H1 (cell line): ENCODE results near the gene GPR39. TPM values are rescaled to one million over a fixed set of nuclear protein-coding genes. Genes with fewer than 3 reads are reported as not detected.

Experiments
- CTCF ChIA-PET: fragments of 300-600 bp; sonication (Branson Sonifier 250); formaldehyde crosslinking; loops from one replicate; lab custom pipeline; 2021; ENCODE audit not compliant: partially characterized antibody; lab: Charles Lee
- POLR2A ChIA-PET: fragments of 300-600 bp; sonication (Branson Sonifier 250); formaldehyde crosslinking; loops from one replicate; lab custom pipeline; 2021; ENCODE audit warnings: inconsistent platforms; ENCODE audit not compliant: partially characterized antibody; lab: Charles Lee
- DNase-seq, 2 experiments: peaks; one replicate each; pipeline versions ENCODE4 v3.0.0 to v3.0.0-alpha.2; 2010 to 2022; ENCODE audit warnings: low spot score in 2 of 2, low read depth in 1 of 2, mixed read lengths in 1 of 2
- FAIRE-seq: peaks from 2 replicates; lab custom pipeline; 2011; peaks lifted over from hg19 to GRCh38; lab: Jason Lieb, UNC
- H2AFZ ChIP-seq: 2 replicates; pipeline ENCODE4 v1.8.1; 2012; ENCODE audit warnings: low read length, inconsistent platforms
- H2AK5ac ChIP-seq: 2 replicates; pipeline ENCODE4 v1.6.1; 2013; ENCODE audit warnings: low read depth, low read length
- H2BK120ac ChIP-seq: replicated peaks from 2 replicates; pipeline ENCODE3; 2013; ENCODE audit warnings: low read depth, low read length, inconsistent platforms
- H2BK12ac ChIP-seq: 2 replicates; pipeline ENCODE4 v1.6.1; 2013; ENCODE audit warnings: low read depth, low read length
- H2BK15ac ChIP-seq: 2 replicates; pipeline ENCODE4 v1.6.1; 2013; ENCODE audit warnings: low read length
- H2BK20ac ChIP-seq: 2 replicates; pipeline ENCODE4 v1.6.1; 2013; ENCODE audit warnings: low read length
- H2BK5ac ChIP-seq: 2 replicates; pipeline ENCODE4 v1.6.1; 2013; ENCODE audit warnings: low read depth, low read length
- H3K14ac ChIP-seq: 2 replicates; pipeline ENCODE4 v1.6.1; 2013; ENCODE audit warnings: inconsistent platforms; ENCODE audit not compliant: insufficient read length
- H3K18ac ChIP-seq: 2 replicates; pipeline ENCODE4 v1.6.1; 2013; ENCODE audit warnings: low read length; ENCODE audit errors: extremely low read depth
- H3K23ac ChIP-seq: 2 replicates; pipeline ENCODE4 v1.6.1; 2013; ENCODE audit warnings: inconsistent platforms; ENCODE audit not compliant: insufficient read length
- H3K23me2 ChIP-seq: 2 replicates; pipeline ENCODE4 v1.6.1; 2013; ENCODE audit warnings: low read depth, low read length
- H3K27ac ChIP-seq: 2 replicates; pipeline ENCODE4 v1.6.1; 2011; ENCODE audit warnings: low read depth, low read length, inconsistent platforms
- H3K27me3 ChIP-seq, 4 experiments: replicated peaks in 1 of 4; 1 replicate in 1 of 4; 2 replicates in 3 of 4; pipeline versions ENCODE4 v1.6.1 to v1.8.1; 2011 to 2013; ENCODE audit warnings: low read length in 3 of 4, mild to moderate bottlenecking in 3 of 4, inconsistent platforms in 2 of 4, mixed read lengths in 2 of 4, moderate library complexity in 1 of 4; ENCODE audit not compliant: control insufficient read depth in 3 of 4, insufficient read depth in 3 of 4; ENCODE audit errors: extremely low read depth in 1 of 4
- H3K36me3 ChIP-seq, 4 experiments: 2 replicates each; pipeline versions ENCODE4 v1.6.1 to v1.8.1; 2011 to 2013; ENCODE audit warnings: mild to moderate bottlenecking in 4 of 4, low read length in 3 of 4, moderate library complexity in 2 of 4, control low read depth in 1 of 4, inconsistent platforms in 1 of 4; ENCODE audit not compliant: insufficient read depth in 4 of 4, control insufficient read depth in 2 of 4
- H3K4ac ChIP-seq: replicated peaks from 2 replicates; pipeline ENCODE3; 2013; ENCODE audit warnings: low read length, low read depth, mixed read lengths, inconsistent platforms; ENCODE audit not compliant: insufficient read length
- H3K4me1 ChIP-seq, 4 experiments: replicated peaks in 1 of 4; 1 replicate in 1 of 4; 2 replicates in 3 of 4; pipeline versions ENCODE4 v1.6.1 to v1.8.1; 2011 to 2013; ENCODE audit warnings: low read length in 3 of 4, inconsistent platforms in 2 of 4, mixed read lengths in 1 of 4; ENCODE audit not compliant: insufficient read depth in 4 of 4, control insufficient read depth in 3 of 4
- H3K4me2 ChIP-seq, 2 experiments: 2 replicates each; pipeline versions ENCODE4 v1.6.1 to v1.8.1; 2011 to 2013; ENCODE audit warnings: low read depth in 2 of 2, low read length in 2 of 2, control low read depth in 1 of 2, inconsistent platforms in 1 of 2, mild to moderate bottlenecking in 1 of 2; ENCODE audit not compliant: insufficient read depth in 1 of 2
- H3K4me3 ChIP-seq, 4 experiments: fragments of 200-600, 300-600 bp in 1 of 4; sonication (generic), shearing (Covaris generic), sonication (Bioruptor Twin) in 1 of 4; 2 replicates each; pipeline versions ENCODE4 v1.5.1 to v1.8.1; 2011 to 2016; ENCODE audit warnings: low read length in 4 of 4, low read depth in 3 of 4, control low read depth in 2 of 4, inconsistent platforms in 2 of 4, mild to moderate bottlenecking in 2 of 4, mixed read lengths in 1 of 4, moderate library complexity in 1 of 4; ENCODE audit not compliant: insufficient read depth in 2 of 4; ENCODE audit errors: extremely low read depth in 1 of 4
- H3K56ac ChIP-seq: replicated peaks from 2 replicates; pipeline ENCODE3; 2013; ENCODE audit warnings: low read depth, mild to moderate bottlenecking, mixed read lengths, low read length, inconsistent platforms; ENCODE audit not compliant: insufficient read length
- H3K79me1 ChIP-seq: 2 replicates; pipeline ENCODE4 v1.6.1; 2013; ENCODE audit warnings: low read depth, low read length, control low read depth
- H3K79me2 ChIP-seq, 2 experiments: 2 replicates each; pipeline versions ENCODE4 v1.6.1 to v1.8.1; 2012 to 2013; ENCODE audit warnings: low read length in 2 of 2, mild to moderate bottlenecking in 2 of 2, inconsistent platforms in 1 of 2; ENCODE audit not compliant: insufficient read depth in 2 of 2, control insufficient read depth in 1 of 2
- H3K9ac ChIP-seq, 4 experiments: replicated peaks in 1 of 4; 1 replicate in 1 of 4; 2 replicates in 3 of 4; pipeline versions ENCODE4 v1.6.1 to v1.8.1; 2011 to 2013; ENCODE audit warnings: low read depth in 3 of 4, low read length in 3 of 4, control low read depth in 2 of 4, mild to moderate bottlenecking in 2 of 4, moderate library complexity in 2 of 4, inconsistent platforms in 1 of 4; ENCODE audit errors: extremely low read depth in 1 of 4
- H3K9me3 ChIP-seq, 2 experiments: 2 replicates each; pipeline versions ENCODE4 v1.6.1 to v1.8.1; 2012 to 2013; ENCODE audit warnings: mild to moderate bottlenecking in 2 of 2, moderate library complexity in 2 of 2, control low read depth in 1 of 2, inconsistent platforms in 1 of 2, low read depth in 1 of 2, low read length in 1 of 2, mixed read lengths in 1 of 2; ENCODE audit not compliant: insufficient read depth in 2 of 2
- H4K20me1 ChIP-seq, 2 experiments: replicated peaks in 1 of 2; 2 replicates each; pipeline versions ENCODE3 to v1.8.1; 2011 to 2013; ENCODE audit warnings: inconsistent platforms in 2 of 2, low read length in 2 of 2, mild to moderate bottlenecking in 1 of 2; ENCODE audit not compliant: insufficient read depth in 2 of 2, control insufficient read depth in 1 of 2
- H4K5ac ChIP-seq: 2 replicates; pipeline ENCODE4 v1.6.1; 2013; ENCODE audit warnings: low read length, low read depth, mixed read lengths, inconsistent platforms; ENCODE audit not compliant: insufficient read length
- H4K8ac ChIP-seq: 2 replicates; pipeline ENCODE4 v1.8.0; 2013; ENCODE audit warnings: mild to moderate bottlenecking, moderate library complexity, low read length, inconsistent platforms; ENCODE audit not compliant: insufficient read depth; ENCODE audit errors: extremely low read depth
- H4K91ac ChIP-seq: replicated peaks from 2 replicates; pipeline ENCODE3; 2013; ENCODE audit warnings: low read length, mixed read lengths, inconsistent platforms; ENCODE audit not compliant: insufficient read length
- ATF3 ChIP-seq: IDR thresholded peaks from 2 replicates; pipeline ENCODE4 v1.6.1; 2011; ENCODE audit warnings: low read depth, mild to moderate bottlenecking, low read length; ENCODE audit not compliant: insufficient read depth
- BACH1 ChIP-seq: IDR thresholded peaks from 2 replicates; pipeline ENCODE4 v1.6.1; 2012; ENCODE audit warnings: low read length, improper control_type of control experiment
- CBX5 ChIP-seq: fragments of 300-800, 300-1000 bp; sonication (generic); IDR thresholded peaks from 2 replicates; pipeline ENCODE4 v1.7.1; 2016; ENCODE audit warnings: antibody characterized with exemption, low read length, low read depth
- CEBPB ChIP-seq: IDR thresholded peaks from 2 replicates; pipeline ENCODE4 v1.6.1; 2012; ENCODE audit warnings: low read depth, low read length
- CREB1 ChIP-seq: IDR thresholded peaks from 2 replicates; pipeline ENCODE4 v1.6.1; 2012; ENCODE audit warnings: inconsistent platforms
- EZH2 ChIP-seq: fragments of 200-600 bp; sonication (generic); IDR thresholded peaks from 2 replicates; pipeline ENCODE4 v1.7.1; 2012; ENCODE audit warnings: low read depth, mild to moderate bottlenecking, moderate library complexity, low read length, inconsistent platforms; ENCODE audit not compliant: severe bottlenecking
- MAFK ChIP-seq: IDR thresholded peaks from 2 replicates; pipeline ENCODE4 v1.6.1; 2012; ENCODE audit warnings: low read depth, mild to moderate bottlenecking, improper control_type of control experiment, low read length
- POLR2AphosphoS5 ChIP-seq: IDR thresholded peaks from 2 replicates; pipeline ENCODE4 v1.6.1; 2011; ENCODE audit warnings: low read depth, low read length
- POU5F1 ChIP-seq: IDR thresholded peaks from 2 replicates; pipeline ENCODE4 v1.6.1; 2011; ENCODE audit warnings: low read depth, mild to moderate bottlenecking, low read length, moderate library complexity
- RAD21 ChIP-seq, 2 experiments: IDR thresholded peaks in 1 of 2; conservative IDR thresholded peaks in 1 of 2; 2 replicates each; pipeline ENCODE4 v1.6.1; 2011; ENCODE audit warnings: low read depth in 2 of 2, low read length in 2 of 2, improper control_type of control experiment in 1 of 2, inconsistent platforms in 1 of 2, mild to moderate bottlenecking in 1 of 2, moderate library complexity in 1 of 2
- SP1 ChIP-seq: IDR thresholded peaks from 2 replicates; pipeline ENCODE4 v1.6.1; 2011; ENCODE audit warnings: low read depth, low read length
- SP2 ChIP-seq: IDR thresholded peaks from 2 replicates; pipeline ENCODE4 v1.6.1; 2012; ENCODE audit warnings: mild to moderate bottlenecking, low read length, inconsistent platforms
- TBP ChIP-seq: IDR thresholded peaks from 2 replicates; pipeline ENCODE4 v1.6.1; 2011; ENCODE audit warnings: low read depth, low read length, improper control_type of control experiment
- TEAD4 ChIP-seq: IDR thresholded peaks from 2 replicates; pipeline ENCODE4 v1.6.1; 2012; ENCODE audit warnings: low read depth, low read length, inconsistent platforms, mixed read lengths
- YY1 ChIP-seq: IDR thresholded peaks from 2 replicates; pipeline ENCODE4 v1.6.1; 2011; ENCODE audit warnings: low read depth, mild to moderate bottlenecking, low read length
- WGBS, 2 experiments: shearing (Covaris generic) in 1 of 2; methylation state at CpG; one replicate each; pipeline versions ENCODE4 v1.1.6 to v1.1.7; 2013 to 2015; ENCODE audit warnings: low lambda C conversion rate in 2 of 2, mixed read lengths in 2 of 2, inconsistent platforms in 1 of 2, low coverage in 1 of 2, missing lambda C conversion rate in 1 of 2; ENCODE audit not compliant: insufficient replicate concordance in 2 of 2, insufficient coverage in 1 of 2, insufficient read length in 1 of 2; ENCODE audit errors: extremely low coverage in 1 of 2, missing lambda C conversion rate in 1 of 2; 5-methylcytosine and 5-hydroxymethylcytosine counted together
- polyA plus RNA-seq, 7 experiments: library from polyadenylated mRNA; depleted of rRNA in 3 of 7; stranded (reverse) in 5 of 7; unstranded in 2 of 7; fragments of >200 nt in 5 of 7; fragments of 200-250 nt in 2 of 7; gene quantifications; 1 replicate in 5 of 7; 2 replicates in 1 of 7; 4 replicates in 1 of 7; pipeline versions ENCODE4 v1.2.1 to v1.2.3, GENCODE V29; 2011 to 2013; ENCODE audit warnings: missing spikeins in 2 of 7, mixed read lengths in 2 of 7
- total RNA-seq: library from RNA; stranded (reverse); fragmentation: NEBNext Ultra II Directional; extraction: Animal tissue kit (Norgen Biotek cat#: 25700); gene quantifications from 2 replicates; pipeline ENCODE4 v1.2.1, GENCODE V29; 2021

GPR39 gene
- total and polyA plus RNA-seq, 2 of the 8 experiments (the other 6 are each of a cell fraction or from before 2014, with no cell fraction given), result 0.63 to 2.7 TPM

GRCh38 chr2:132479155-132479554 is 62.5 kb downstream of the GPR39 start:
- H3K23ac ChIP-seq, result no peak overlapping the region
- POLR2A ChIA-PET, result no interaction called here
- H2BK15ac ChIP-seq, result no peak overlapping the region
- 0 out of 4 replicates have a peak, but pooled peaks cover 0 to 3% of the 10 kb centered on the region in 2 experiments for H3K9me3 ChIP-seq
- no peak overlapping the region for H4K8ac ChIP-seq
- CTCF ChIA-PET, result interaction anchor here (0.8 kb wide), 1 partner anchor 30 kb away, joined by 3 read pairs; no protein-coding TSS in a partner anchor
- H3K27ac ChIP-seq, result no peak overlapping the region
- no peak overlapping the region for H3K4me3 ChIP-seq
- H3K79me1 ChIP-seq, result no peaks in the 10 kb centered on the region
- H3K4me2 ChIP-seq, result no peak overlapping the region
- H2AK5ac ChIP-seq, result no peak overlapping the region
- whole genome bisulfite sequencing, 2 experiments, result 84% methylated on average over 8 of the region's 8 CpGs; no CpG with 5 or more reads in 1 of the 2 experiments
- no peak overlapping the region for H3K9ac ChIP-seq
- FAIRE-seq (no peak), DNase-seq (no peak)
- no peaks in the 10 kb centered on the region for H3K4me1 ChIP-seq
- H3K4ac ChIP-seq, result no peak overlapping the region
- no peak overlapping the region for H3K14ac ChIP-seq
- no peak overlapping the region for H2AFZ ChIP-seq
- H2BK5ac ChIP-seq, result no peak overlapping the region
- H3K56ac ChIP-seq, result no peak overlapping the region
- H2BK12ac ChIP-seq, result no peak overlapping the region
- H4K20me1 ChIP-seq, result no peaks in the 10 kb centered on the region
- no peak overlapping the region for H2BK20ac ChIP-seq
- no peak overlapping the region for H4K91ac ChIP-seq
- H3K27me3 ChIP-seq, result no peaks in the 10 kb centered on the region
- H3K79me2 ChIP-seq, result no peaks in the 10 kb centered on the region
- H3K23me2 ChIP-seq, result no peaks in the 10 kb centered on the region
- H2BK120ac ChIP-seq, result no peak overlapping the region
- no peak overlapping the region for H4K5ac ChIP-seq
- H3K18ac ChIP-seq, result no peak overlapping the region
- H3K36me3 ChIP-seq, result no peaks in the 10 kb centered on the region
- no peak for TF ChIP-seq SP2
- TF ChIP-seq CREB1, result no peak
- no peak for TF ChIP-seq SP1
- no peak for TF ChIP-seq EZH2
- no peak for TF ChIP-seq YY1
- no peak for TF ChIP-seq ATF3
- TF ChIP-seq CEBPB, result no peak
- TF ChIP-seq TEAD4, result no peak
- no peak for TF ChIP-seq TBP
- no peak for TF ChIP-seq POU5F1
- no peak for TF ChIP-seq POLR2AphosphoS5
- no peak for TF ChIP-seq MAFK
- no peak for TF ChIP-seq CBX5
- TF ChIP-seq BACH1, result no peak
- TF ChIP-seq RAD21 (IDR thresholded peaks at IDR 0.05 in 1 of 2, conservative IDR thresholded peaks at IDR 0.05 in 1 of 2; ENCODE audit: low read depth in 2 of 2, low read length in 2 of 2), result no peak
